ENCODE measurements around the gene INHBC. TPM values are rescaled to one million over a fixed set of nuclear protein-coding genes. Genes with fewer than 3 reads are reported as not detected.
A peak's percentile ranks its signal among the peaks of the same experiment; 100 is the strongest.

Gene INHBC
- total and polyA plus RNA-seq, 4 donors, result not detected

DNA sequence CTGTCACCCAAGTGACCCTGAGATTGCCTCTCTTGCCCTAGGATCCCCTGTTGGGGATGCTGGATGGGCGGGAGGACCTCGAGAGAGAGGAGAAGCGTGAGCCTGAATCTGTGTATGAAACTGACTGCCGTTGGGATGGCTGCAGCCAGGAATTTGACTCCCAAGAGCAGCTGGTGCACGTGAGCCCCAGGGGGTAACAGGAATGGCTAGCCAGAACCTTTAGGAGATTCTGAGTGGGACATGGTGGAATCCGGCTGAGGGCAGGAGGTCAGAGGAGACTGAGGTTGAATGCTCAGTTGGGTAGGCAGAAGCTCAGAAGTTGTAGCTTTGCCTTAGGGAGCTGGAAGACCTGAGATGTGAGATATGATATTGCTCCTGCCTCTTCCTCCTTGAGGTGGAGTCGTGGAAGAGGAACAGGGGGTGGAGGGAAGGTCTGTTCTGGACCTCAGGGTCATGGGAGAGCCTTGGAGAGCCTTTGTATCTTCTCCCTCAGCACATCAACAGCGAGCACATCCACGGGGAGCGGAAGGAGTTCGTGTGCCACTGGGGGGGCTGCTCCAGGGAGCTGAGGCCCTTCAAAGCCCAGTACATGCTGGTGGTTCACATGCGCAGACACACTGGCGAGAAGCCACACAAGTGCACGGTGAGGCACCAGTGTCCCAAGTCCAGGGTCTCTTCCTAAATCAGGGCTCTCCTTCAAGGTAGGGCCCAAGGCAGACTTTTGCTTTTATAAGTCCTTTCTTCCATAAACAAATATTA, 31.3 kb downstream of the INHBC start:
- Histone ChIP-seq H3K4me3 (ENCODE audit: low read length in 2 of 2) (no peak overlapping the region), H3K9me3 (ENCODE audit: control insufficient read depth, low read length) (no peaks in the 10 kb centered on the region), H3K36me3 (ENCODE audit: control insufficient read depth in 1 of 2, insufficient read depth in 2 of 2, low read length in 1 of 2) (no peaks in the 10 kb centered on the region), H3K4me1 (ENCODE audit: control insufficient read depth in 1 of 2, insufficient read depth in 2 of 2, low read length in 2 of 2) (no peaks in the 10 kb centered on the region), H3K27ac (ENCODE audit: low read depth in 1 of 2, low read length in 2 of 2) (no peak overlapping the region), H3K27me3 (ENCODE audit: control insufficient read depth in 1 of 2, insufficient read depth in 2 of 2, low read length in 1 of 2) (no peaks in the 10 kb centered on the region)
- intact Hi-C loops (cut with DNase I), result no loop called here
- 79 to 80% methylated on average over 14 of the region's 14 CpGs for WGBS, 2 donors
- no peak for DNase-seq
- no peak for ATAC-seq (ENCODE audit: low FRiP score)

DNA sequence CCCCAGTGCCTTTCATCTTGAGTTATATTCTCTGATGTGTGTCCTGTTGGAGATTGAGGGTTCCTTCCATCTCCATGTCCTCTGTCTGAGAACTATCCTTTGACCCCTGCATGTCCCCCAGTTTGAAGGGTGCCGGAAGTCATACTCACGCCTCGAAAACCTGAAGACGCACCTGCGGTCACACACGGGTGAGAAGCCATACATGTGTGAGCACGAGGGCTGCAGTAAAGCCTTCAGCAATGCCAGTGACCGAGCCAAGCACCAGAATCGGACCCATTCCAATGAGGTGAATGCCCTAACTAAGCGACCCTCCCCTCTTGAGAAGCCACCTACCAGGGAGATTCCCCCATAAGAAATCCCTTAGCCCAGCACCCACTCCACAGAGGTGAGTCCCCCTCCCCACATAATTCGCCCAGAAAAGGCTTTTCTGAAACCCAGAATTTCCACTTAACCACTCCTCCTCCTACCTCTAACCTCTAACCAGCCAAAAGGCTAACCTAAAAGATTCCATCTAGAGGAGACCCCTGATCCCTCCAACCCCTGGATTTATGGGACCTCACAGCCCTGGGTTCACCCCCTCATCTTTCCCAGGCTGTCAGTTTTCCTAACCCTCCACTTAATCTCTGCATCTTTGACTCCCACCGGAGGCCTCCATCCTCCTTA, 32.8 kb downstream of the INHBC start:
- H3K27me3 ChIP-seq (ENCODE audit: control insufficient read depth in 1 of 2, insufficient read depth in 2 of 2, low read length in 1 of 2), result no peaks in the 10 kb centered on the region
- WGBS, 2 donors, result 90 to 92% methylated on average over 12 of the region's 12 CpGs
- intact Hi-C loops (cut with DNase I), result no loop called here

DNA sequence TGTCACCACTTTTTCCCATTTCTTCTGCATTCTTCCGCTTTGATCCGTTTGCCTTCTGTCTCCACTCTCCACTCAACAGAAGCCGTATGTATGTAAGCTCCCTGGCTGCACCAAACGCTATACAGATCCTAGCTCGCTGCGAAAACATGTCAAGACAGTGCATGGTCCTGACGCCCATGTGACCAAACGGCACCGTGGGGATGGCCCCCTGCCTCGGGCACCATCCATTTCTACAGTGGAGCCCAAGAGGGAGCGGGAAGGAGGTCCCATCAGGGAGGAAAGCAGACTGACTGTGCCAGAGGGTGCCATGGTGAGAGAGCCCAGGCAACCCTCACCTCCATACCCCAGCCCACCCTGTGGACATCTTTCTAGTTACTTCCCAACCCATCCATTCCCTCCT, 33.3 kb downstream of the INHBC start:
- Histone ChIP-seq H3K4me1 (ENCODE audit: control insufficient read depth in 1 of 2, insufficient read depth in 2 of 2, low read length in 2 of 2) (no peaks in the 10 kb centered on the region), H3K27me3 (ENCODE audit: control insufficient read depth in 1 of 2, insufficient read depth in 2 of 2, low read length in 1 of 2) (no peaks in the 10 kb centered on the region), H3K9me3 (ENCODE audit: control insufficient read depth, low read length) (no peaks in the 10 kb centered on the region), H3K27ac (ENCODE audit: low read depth in 1 of 2, low read length in 2 of 2) (no peak overlapping the region), H3K4me3 (ENCODE audit: low read length in 2 of 2) (no peak overlapping the region), H3K36me3 (ENCODE audit: control insufficient read depth in 1 of 2, insufficient read depth in 2 of 2, low read length in 1 of 2) (no peaks in the 10 kb centered on the region)
- 88 to 89% methylated on average over 11 of the region's 11 CpGs for WGBS, 2 donors
- intact Hi-C loops (cut with DNase I), result no loop called here
- ATAC-seq (ENCODE audit: low FRiP score) (no peak), DNase-seq (no peak)

More for the DNA sequence above, 32.8 kb downstream of the INHBC start:
- Histone ChIP-seq H3K4me3 (ENCODE audit: low read length in 2 of 2) (no peak overlapping the region), H3K9me3 (ENCODE audit: control insufficient read depth, low read length) (no peaks in the 10 kb centered on the region), H3K4me1 (ENCODE audit: control insufficient read depth in 1 of 2, insufficient read depth in 2 of 2, low read length in 2 of 2) (no peaks in the 10 kb centered on the region), H3K36me3 (ENCODE audit: control insufficient read depth in 1 of 2, insufficient read depth in 2 of 2, low read length in 1 of 2) (no peaks in the 10 kb centered on the region), H3K27ac (ENCODE audit: low read depth in 1 of 2, low read length in 2 of 2) (no peak overlapping the region)
- no peak for ATAC-seq (ENCODE audit: low FRiP score)
- DNase-seq, result no peak

DNA sequence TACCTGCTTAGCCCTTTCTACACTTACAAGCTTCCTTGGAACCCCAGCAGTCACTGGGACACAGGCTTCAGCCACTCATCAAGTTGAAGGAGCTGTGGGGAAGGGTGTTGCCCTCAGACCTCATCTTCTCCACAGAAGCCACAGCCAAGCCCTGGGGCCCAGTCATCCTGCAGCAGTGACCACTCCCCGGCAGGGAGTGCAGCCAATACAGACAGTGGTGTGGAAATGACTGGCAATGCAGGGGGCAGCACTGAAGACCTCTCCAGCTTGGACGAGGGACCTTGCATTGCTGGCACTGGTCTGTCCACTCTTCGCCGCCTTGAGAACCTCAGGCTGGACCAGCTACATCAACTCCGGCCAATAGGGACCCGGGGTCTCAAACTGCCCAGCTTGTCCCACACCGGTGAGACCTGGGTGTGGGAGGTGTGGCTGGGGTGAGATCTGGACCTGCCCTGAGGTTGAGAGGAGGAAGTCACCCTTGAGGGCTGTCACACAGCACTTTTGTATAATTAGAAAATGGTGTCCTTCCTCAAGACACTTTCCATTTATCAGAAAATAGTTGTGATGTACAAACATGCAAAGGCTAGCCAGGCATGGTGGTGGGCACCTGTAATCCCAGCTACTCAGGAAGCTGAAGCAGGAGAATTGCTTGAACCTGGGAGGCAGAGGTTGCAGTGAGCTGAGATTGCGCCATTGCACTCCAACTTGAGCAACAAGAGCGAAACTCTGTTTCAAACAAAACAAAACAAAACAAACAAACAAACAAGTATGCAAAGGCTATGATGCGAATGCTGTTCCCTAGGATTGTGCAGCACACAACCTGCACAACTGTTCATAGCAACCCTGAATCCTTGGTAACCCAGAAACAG, 34.9 kb downstream of the INHBC start:
- intact Hi-C loops (cut with DNase I), result no loop called here
- Histone ChIP-seq H3K27ac (ENCODE audit: low read depth in 1 of 2, low read length in 2 of 2) (no peak overlapping the region), H3K4me1 (ENCODE audit: control insufficient read depth in 1 of 2, insufficient read depth in 2 of 2, low read length in 2 of 2) (no peaks in the 10 kb centered on the region), H3K4me3 (ENCODE audit: low read length in 2 of 2) (no peak overlapping the region), H3K9me3 (ENCODE audit: control insufficient read depth, low read length) (no peaks in the 10 kb centered on the region), H3K27me3 (ENCODE audit: control insufficient read depth in 1 of 2, insufficient read depth in 2 of 2, low read length in 1 of 2) (no peaks in the 10 kb centered on the region), H3K36me3 (ENCODE audit: control insufficient read depth in 1 of 2, insufficient read depth in 2 of 2, low read length in 1 of 2) (no peaks in the 10 kb centered on the region)
- DNase-seq, result peak in 1 of 2 donors; percentile 21
- WGBS, 2 donors, result 92% methylated on average over 10 of the region's 10 CpGs
- peak; percentile 11 for ATAC-seq (ENCODE audit: low FRiP score)

DNA sequence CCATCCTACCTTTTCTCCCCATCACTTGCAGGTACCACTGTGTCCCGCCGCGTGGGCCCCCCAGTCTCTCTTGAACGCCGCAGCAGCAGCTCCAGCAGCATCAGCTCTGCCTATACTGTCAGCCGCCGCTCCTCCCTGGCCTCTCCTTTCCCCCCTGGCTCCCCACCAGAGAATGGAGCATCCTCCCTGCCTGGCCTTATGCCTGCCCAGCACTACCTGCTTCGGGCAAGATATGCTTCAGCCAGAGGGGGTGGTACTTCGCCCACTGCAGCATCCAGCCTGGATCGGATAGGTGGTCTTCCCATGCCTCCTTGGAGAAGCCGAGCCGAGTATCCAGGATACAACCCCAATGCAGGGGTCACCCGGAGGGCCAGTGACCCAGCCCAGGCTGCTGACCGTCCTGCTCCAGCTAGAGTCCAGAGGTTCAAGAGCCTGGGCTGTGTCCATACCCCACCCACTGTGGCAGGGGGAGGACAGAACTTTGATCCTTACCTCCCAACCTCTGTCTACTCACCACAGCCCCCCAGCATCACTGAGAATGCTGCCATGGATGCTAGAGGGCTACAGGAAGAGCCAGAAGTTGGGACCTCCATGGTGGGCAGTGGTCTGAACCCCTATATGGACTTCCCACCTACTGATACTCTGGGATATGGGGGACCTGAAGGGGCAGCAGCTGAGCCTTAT, 35.8 kb downstream of the INHBC start:
- DNase-seq (no peak), ATAC-seq (ENCODE audit: low FRiP score) (no peak)
- H3K9me3 ChIP-seq (ENCODE audit: control insufficient read depth, low read length), result no peaks in the 10 kb centered on the region
- H3K36me3 ChIP-seq (ENCODE audit: control insufficient read depth in 1 of 2, insufficient read depth in 2 of 2, low read length in 1 of 2), result no peaks in the 10 kb centered on the region
- no peak overlapping the region for H3K4me3 ChIP-seq (ENCODE audit: low read length in 2 of 2)
- H3K4me1 ChIP-seq (ENCODE audit: control insufficient read depth in 1 of 2, insufficient read depth in 2 of 2, low read length in 2 of 2), result no peaks in the 10 kb centered on the region
- intact Hi-C loops (cut with DNase I), result no loop called here
- no peaks in the 10 kb centered on the region for H3K27me3 ChIP-seq (ENCODE audit: control insufficient read depth in 1 of 2, insufficient read depth in 2 of 2, low read length in 1 of 2)
- no peak overlapping the region for H3K27ac ChIP-seq (ENCODE audit: low read depth in 1 of 2, low read length in 2 of 2)
- 93 to 95% methylated on average over 14 of the region's 14 CpGs for WGBS, 2 donors

DNA sequence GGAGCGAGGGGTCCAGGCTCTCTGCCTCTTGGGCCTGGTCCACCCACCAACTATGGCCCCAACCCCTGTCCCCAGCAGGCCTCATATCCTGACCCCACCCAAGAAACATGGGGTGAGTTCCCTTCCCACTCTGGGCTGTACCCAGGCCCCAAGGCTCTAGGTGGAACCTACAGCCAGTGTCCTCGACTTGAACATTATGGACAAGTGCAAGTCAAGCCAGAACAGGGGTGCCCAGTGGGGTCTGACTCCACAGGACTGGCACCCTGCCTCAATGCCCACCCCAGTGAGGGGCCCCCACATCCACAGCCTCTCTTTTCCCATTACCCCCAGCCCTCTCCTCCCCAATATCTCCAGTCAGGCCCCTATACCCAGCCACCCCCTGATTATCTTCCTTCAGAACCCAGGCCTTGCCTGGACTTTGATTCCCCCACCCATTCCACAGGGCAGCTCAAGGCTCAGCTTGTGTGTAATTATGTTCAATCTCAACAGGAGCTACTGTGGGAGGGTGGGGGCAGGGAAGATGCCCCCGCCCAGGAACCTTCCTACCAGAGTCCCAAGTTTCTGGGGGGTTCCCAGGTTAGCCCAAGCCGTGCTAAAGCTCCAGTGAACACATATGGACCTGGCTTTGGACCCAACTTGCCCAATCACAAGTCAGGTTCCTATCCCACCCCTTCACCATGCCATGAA, 36.5 kb downstream of the INHBC start:
- Histone ChIP-seq H3K36me3 (ENCODE audit: control insufficient read depth in 1 of 2, insufficient read depth in 2 of 2, low read length in 1 of 2) (no peaks in the 10 kb centered on the region), H3K27ac (ENCODE audit: low read depth in 1 of 2, low read length in 2 of 2) (no peak overlapping the region), H3K9me3 (ENCODE audit: control insufficient read depth, low read length) (no peaks in the 10 kb centered on the region), H3K27me3 (ENCODE audit: control insufficient read depth in 1 of 2, insufficient read depth in 2 of 2, low read length in 1 of 2) (no peaks in the 10 kb centered on the region), H3K4me3 (ENCODE audit: low read length in 2 of 2) (no peak overlapping the region), H3K4me1 (ENCODE audit: control insufficient read depth in 1 of 2, insufficient read depth in 2 of 2, low read length in 2 of 2) (no peaks in the 10 kb centered on the region)
- WGBS, 2 donors, result 96 to 97% methylated on average over 4 of the region's 4 CpGs
- intact Hi-C loops (cut with DNase I), result no loop called here
- ATAC-seq (ENCODE audit: low FRiP score) (no peak), DNase-seq (no peak)

DNA sequence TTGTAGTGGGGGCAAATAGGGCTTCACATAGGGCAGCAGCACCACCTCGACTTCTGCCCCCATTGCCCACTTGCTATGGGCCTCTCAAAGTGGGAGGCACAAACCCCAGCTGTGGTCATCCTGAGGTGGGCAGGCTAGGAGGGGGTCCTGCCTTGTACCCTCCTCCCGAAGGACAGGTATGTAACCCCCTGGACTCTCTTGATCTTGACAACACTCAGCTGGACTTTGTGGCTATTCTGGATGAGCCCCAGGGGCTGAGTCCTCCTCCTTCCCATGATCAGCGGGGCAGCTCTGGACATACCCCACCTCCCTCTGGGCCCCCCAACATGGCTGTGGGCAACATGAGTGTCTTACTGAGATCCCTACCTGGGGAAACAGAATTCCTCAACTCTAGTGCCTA, 37.1 kb downstream of the INHBC start:
- 93 to 94% methylated on average over 3 of the region's 3 CpGs for WGBS, 2 donors
- no peaks in the 10 kb centered on the region for H3K4me1 ChIP-seq (ENCODE audit: control insufficient read depth in 1 of 2, insufficient read depth in 2 of 2, low read length in 2 of 2)
- no peak for ATAC-seq (ENCODE audit: low FRiP score)
- no peak overlapping the region for H3K27ac ChIP-seq (ENCODE audit: low read depth in 1 of 2, low read length in 2 of 2)
- H3K36me3 ChIP-seq (ENCODE audit: control insufficient read depth in 1 of 2, insufficient read depth in 2 of 2, low read length in 1 of 2), result no peaks in the 10 kb centered on the region
- no peaks in the 10 kb centered on the region for H3K27me3 ChIP-seq (ENCODE audit: control insufficient read depth in 1 of 2, insufficient read depth in 2 of 2, low read length in 1 of 2)
- intact Hi-C loops (cut with DNase I), result no loop called here
- no peak overlapping the region for H3K4me3 ChIP-seq (ENCODE audit: low read length in 2 of 2)
- H3K9me3 ChIP-seq (ENCODE audit: control insufficient read depth, low read length), result no peaks in the 10 kb centered on the region
- no peak for DNase-seq

DNA sequence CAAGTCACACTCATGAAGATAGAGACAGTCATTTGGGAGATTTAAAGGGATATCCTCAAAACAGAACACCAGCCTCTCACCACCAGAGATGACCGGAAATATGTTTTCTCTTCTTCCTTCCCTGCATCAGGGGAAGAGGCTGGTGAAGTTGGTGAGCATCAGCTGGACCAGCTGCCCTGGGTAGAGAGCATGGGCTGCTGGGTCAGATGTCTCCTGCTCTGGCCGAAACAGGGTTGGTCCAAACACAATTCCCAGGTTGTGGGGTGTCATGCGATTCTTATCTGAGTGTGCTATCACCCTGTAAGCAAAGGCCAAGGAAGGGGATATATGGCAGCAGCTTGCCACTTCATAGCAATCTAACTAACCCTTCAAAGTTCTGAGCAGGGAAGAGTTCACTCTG, 37.8 kb downstream of the INHBC start:
- Histone ChIP-seq H3K27me3 (ENCODE audit: control insufficient read depth in 1 of 2, insufficient read depth in 2 of 2, low read length in 1 of 2) (no peaks in the 10 kb centered on the region), H3K27ac (ENCODE audit: low read depth in 1 of 2, low read length in 2 of 2) (no peak overlapping the region), H3K36me3 (ENCODE audit: control insufficient read depth in 1 of 2, insufficient read depth in 2 of 2, low read length in 1 of 2) (no peaks in the 10 kb centered on the region), H3K4me1 (ENCODE audit: control insufficient read depth in 1 of 2, insufficient read depth in 2 of 2, low read length in 2 of 2) (no peaks in the 10 kb centered on the region), H3K9me3 (ENCODE audit: control insufficient read depth, low read length) (no peaks in the 10 kb centered on the region), H3K4me3 (ENCODE audit: low read length in 2 of 2) (no peak overlapping the region)
- no peak for ATAC-seq (ENCODE audit: low FRiP score)
- intact Hi-C loops (cut with DNase I), result no loop called here
- 83% methylated on average over 3 of the region's 3 CpGs for WGBS, 2 donors
- no peak for DNase-seq
